SJSA1 (cell line): Measurements from ENCODE around the gene LGALS7. TPM values are rescaled to one million over a fixed set of nuclear protein-coding genes. Genes with fewer than 3 reads are reported as not detected.
"Not testable (repeated sequence)": the region's sequence is repeated elsewhere in the genome, so short reads cannot be mapped to it uniquely, and the experiment has no call there.

Experiments used
- DNase-seq, 2 experiments: peaks; one replicate each; pipeline ENCODE4 v3.0.0-alpha.2; 2015 to 2020; ENCODE audit warnings: low spot score in 2 of 2, low read depth in 1 of 2
- H3K27ac ChIP-seq: fragments of 250-450 bp; sonication (Bioruptor Pico); 2 replicates; pipeline ENCODE4 v1.5.1; 2020; ENCODE audit warnings: mild to moderate bottlenecking, moderate library complexity
- H3K27me3 ChIP-seq: fragments of 250-450 bp; sonication (Bioruptor Pico); replicated peaks from 2 replicates; pipeline ENCODE4 v1.5.1; 2020; ENCODE audit warnings: mild to moderate bottlenecking, moderate library complexity
- H3K36me3 ChIP-seq: fragments of 250-450 bp; sonication (Bioruptor Pico); 2 replicates; pipeline ENCODE4 v1.5.1; 2020; ENCODE audit warnings: mild to moderate bottlenecking
- H3K4me1 ChIP-seq: fragments of 250-450 bp; sonication (Bioruptor Pico); replicated peaks from 2 replicates; pipeline ENCODE4 v1.6.1; 2021; ENCODE audit warnings: mild to moderate bottlenecking
- H3K4me3 ChIP-seq: fragments of 250-450 bp; sonication (Bioruptor Pico); 2 replicates; pipeline ENCODE4 v1.5.1; 2020; ENCODE audit warnings: mild to moderate bottlenecking
- H3K9me3 ChIP-seq: fragments of 250-450 bp; sonication (Bioruptor Pico); replicated peaks from 2 replicates; pipeline ENCODE4 v1.5.1; 2020; ENCODE audit warnings: mild to moderate bottlenecking
- total RNA-seq: library from RNA; depleted of rRNA; stranded (reverse); fragments of >200 nt; shearing (Covaris generic); gene quantifications from 2 replicates; pipeline ENCODE4 v1.2.3, GENCODE V29; 2014

The LGALS7 gene
- total RNA-seq, 1 experiment from 2014 or later = not detected

DNA sequence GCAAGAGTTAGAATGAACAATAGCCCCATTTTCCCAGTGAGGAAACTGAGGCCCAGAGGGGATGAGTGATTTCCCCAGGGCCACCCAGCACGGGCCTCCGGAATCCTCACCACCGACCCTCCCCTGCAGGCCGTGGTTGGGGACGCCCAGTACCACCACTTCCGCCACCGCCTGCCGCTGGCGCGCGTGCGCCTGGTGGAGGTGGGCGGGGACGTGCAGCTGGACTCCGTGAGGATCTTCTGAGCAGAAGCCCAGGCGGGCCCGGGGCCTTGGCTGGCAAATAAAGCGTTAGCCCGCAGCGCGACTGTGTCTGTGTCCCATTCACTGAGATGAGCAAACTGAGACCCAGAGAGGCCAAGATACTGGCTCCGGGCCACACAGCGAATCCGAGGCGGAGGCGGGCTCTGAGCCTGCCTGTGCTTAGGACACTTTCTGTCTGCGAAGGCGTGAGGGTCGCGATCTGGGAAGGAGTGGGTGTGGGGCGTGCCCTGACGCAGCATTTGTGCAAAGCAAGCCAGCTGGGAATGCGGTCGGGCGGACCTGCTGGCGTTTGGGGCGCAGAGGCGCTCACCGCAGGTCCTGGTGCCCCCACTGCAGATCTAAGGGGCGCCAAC, 18.2 kb upstream of the LGALS7 start:
- H3K27me3 ChIP-seq, H3K27ac ChIP-seq, H3K36me3 ChIP-seq, DNase-seq, H3K4me3 ChIP-seq, H3K9me3 ChIP-seq, H3K4me1 ChIP-seq: not testable (repeated sequence)

DNA sequence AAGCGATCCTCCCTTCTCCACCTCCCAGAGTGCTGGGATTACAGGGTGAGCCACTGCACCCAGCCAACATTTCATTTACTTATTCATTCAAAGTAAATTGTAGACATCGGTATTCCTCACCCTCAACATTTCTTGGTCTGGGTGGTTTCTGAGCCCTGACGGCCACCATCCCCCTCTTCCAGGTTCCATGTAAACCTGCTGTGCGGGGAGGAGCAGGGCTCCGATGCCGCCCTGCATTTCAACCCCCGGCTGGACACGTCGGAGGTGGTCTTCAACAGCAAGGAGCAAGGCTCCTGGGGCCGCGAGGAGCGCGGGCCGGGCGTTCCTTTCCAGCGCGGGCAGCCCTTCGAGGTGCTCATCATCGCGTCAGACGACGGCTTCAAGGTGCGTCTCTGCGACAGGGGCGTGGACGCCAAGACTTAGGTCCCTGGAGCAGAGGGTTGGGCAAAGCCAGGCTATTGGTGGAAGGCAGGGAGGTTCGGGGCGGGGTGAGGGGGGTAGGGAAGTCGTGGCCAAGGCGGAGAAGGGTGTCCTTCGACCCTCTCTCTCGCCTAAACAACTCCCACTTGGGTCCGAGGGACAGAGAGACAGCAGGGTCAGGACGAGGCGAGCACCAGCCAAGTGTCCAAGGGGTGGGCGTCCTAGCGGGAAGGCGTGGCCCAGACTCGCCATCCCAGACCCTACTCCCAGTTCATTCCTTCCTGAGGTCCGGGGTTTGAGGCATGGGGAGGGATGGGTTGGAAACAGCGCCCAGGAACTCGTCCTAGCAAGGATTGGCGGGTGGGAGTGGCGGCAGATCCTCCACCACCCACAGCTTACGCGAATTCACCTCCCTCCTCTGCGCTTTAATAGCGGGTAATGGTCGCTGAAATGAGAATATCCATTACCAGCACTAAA, 17.4 kb upstream of the LGALS7 start:
- H3K27ac ChIP-seq, H3K4me1 ChIP-seq, DNase-seq, H3K36me3 ChIP-seq, H3K4me3 ChIP-seq, H3K27me3 ChIP-seq, H3K9me3 ChIP-seq: not testable (repeated sequence)

DNA sequence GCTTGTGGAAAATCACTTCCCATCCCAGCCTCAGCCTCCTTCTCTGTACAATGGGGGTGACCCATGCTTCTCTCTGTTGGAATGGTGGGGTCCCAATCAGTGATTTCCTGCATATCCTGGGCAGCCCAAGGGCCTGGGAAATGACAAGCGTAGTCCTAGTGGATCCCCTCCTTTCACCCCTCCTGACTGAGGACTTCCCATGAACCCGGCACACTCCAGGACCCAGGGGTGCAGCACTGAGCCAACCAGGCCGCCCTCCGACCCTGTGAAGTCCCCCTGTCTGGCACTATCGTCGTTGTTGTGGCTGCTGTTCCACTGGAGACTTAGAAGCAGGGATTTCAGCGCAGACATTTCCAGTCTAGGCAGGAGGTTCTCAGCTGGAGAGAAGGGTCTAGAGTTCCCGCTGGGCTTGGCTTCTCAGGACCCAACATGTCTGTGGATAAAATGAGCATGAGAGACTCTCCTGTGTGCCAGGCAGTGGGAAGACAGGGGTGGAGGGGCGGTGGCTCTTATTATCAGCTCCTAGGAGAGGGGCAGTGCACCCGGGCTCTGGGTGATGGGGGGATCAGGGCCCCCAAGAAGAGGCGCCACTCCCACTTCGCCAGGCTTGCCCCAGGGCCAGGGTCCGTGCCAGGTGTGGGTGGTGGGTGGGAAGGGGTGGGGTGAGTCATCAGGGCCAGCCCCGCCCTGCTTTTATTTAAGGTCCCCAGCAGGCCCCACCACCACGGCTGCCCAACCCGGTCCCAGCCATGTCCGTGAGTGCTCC, 15.3 kb upstream of the LGALS7 start, which contains the start of gene LGALS7B:
Gene LGALS7B (plus strand): TSS at position 723 of the 766 bp plus-strand sequence. CDS start 27 bp downstream, at position 750.
- no peaks in the 10 kb centered on the region for H3K9me3 ChIP-seq

DNA sequence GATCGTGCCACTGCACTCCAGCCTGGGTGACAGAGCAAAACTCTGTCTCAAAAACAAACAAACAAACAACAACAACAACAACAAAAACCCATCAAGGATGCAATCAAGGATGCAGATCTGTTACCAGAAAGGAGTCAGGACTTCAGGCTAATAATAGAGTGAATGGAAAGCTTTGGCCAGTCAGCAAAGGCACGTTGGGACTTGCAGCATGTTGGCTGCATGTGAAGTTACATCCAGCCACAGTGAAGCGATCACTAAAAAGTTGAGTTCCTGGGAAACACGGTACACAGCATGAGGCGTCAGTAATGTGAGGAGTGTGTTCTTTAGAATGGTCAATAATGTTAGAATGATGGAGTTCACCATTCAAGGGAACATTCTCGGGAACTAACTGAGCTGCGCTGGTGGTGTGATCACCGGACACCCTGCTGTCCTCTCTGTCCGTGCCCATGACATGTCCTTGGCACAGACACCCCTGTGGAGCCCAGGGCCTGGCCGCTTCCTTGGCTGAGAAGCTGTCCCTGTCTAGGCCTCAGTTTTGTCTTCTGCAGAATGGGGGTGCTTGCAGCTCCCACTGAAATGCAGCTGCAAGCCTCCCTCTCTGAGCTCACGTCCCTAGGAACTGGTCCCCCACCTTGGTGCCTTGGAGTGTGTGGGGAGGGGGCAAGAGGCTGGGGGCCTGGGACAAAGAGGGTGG, 13.4 kb upstream of the LGALS7 start:
- Histone ChIP-seq H3K4me3 (no peak overlapping the region), H3K9me3 (no peaks in the 10 kb centered on the region), H3K4me1 (no peaks in the 10 kb centered on the region), H3K36me3 (no peaks in the 10 kb centered on the region), H3K27ac (no peak overlapping the region), H3K27me3 (0 out of 2 replicates have a peak, but pooled peaks cover 1% of the 10 kb centered on the region)
- no peak for DNase-seq

More for the DNA sequence above, 15.3 kb upstream of the LGALS7 start, which contains the start of gene LGALS7B:
- Histone ChIP-seq H3K36me3 (no peaks in the 10 kb centered on the region), H3K4me3 (no peak within 1 kb of the TSS), H3K4me1 (peaks cover 8% of the 10 kb centered on the region), H3K27ac (no peak within 1 kb of the TSS), H3K27me3 (no peaks in the 10 kb centered on the region)
- DNase-seq = no peak

DNA sequence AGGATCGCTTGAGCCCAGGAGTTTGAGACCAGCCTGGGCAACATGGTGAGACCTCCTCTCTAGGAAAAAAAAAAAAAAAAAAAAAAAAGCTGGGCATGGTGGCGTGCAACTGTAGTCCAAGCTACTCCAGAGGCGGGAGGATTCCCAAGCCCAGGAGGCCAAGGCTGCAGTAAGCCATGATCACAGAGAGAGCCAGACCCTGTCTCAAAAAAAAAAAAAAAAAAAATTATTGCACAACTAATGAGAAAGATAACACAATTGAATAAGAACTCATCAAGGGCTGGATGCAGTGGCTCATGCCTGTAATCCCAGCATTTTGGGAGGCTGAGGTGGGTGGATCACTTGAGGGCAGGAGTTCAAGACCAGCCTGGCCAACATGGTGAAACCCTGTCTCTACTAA, 12.7 kb upstream of the LGALS7 start:
- not testable (repeated sequence) for DNase-seq, H3K36me3 ChIP-seq, H3K4me1 ChIP-seq, H3K4me3 ChIP-seq, H3K27me3 ChIP-seq, H3K9me3 ChIP-seq, H3K27ac ChIP-seq

DNA sequence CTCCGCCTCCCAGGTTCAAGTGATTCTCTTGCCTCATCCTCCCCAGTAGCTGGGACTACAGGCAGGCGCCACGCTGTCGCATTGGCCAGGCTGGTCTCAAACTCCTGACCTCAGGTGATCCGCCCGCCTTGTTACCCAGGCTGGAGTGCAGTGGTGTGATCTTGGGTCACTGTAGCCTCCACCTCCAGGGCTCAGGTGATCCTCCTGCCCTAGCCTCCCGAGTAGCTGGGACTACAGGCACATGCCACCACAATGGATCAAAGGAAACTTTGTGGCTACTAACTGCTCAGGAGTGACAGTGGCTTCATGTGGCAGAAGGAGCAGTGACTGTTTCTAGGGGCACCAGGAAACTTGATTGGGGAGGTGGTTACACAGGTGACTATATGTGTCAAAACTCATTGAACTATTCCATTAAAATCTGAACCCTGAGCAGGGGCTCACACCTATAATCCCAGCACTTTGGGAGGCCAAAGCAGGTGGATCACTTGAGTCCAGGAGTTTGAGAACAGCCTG, 11.9 kb upstream of the LGALS7 start:
- Histone ChIP-seq H3K4me3 (no peak overlapping the region), H3K36me3 (no peaks in the 10 kb centered on the region), H3K9me3 (no peaks in the 10 kb centered on the region), H3K27ac (no peak overlapping the region), H3K27me3 (peaks cover 10% of the 10 kb centered on the region; the same call in 1 of the 2 replicates), H3K4me1 (no peaks in the 10 kb centered on the region)
- DNase-seq = no peak

DNA sequence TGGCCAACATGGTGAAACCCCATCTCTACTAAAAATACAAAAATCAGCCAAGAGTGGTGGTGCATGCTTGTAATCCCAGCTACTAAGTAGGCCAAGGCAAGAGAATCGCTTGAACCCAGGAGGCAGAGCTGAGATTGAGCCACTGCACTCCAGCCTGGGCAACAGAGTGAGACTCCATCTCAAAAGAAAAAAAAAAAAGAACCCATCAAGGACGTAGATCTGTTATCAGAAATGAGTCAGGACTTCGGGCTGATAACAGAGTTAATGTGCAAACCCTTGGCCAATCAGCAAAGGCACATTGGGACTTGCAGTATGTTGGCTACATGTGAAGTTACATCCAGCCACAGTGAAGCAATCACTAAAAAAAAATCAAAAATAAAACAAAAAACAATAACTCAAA, 10.9 kb upstream of the LGALS7 start:
- H3K4me1 ChIP-seq = no peaks in the 10 kb centered on the region
- no peak overlapping the region for H3K27ac ChIP-seq
- H3K4me3 ChIP-seq = no peak overlapping the region
- DNase-seq = no peak
- no peaks in the 10 kb centered on the region for H3K9me3 ChIP-seq
- no peaks in the 10 kb centered on the region for H3K36me3 ChIP-seq
- H3K27me3 ChIP-seq = peaks cover 10% of the 10 kb centered on the region; the same call in 1 of the 2 replicates

DNA sequence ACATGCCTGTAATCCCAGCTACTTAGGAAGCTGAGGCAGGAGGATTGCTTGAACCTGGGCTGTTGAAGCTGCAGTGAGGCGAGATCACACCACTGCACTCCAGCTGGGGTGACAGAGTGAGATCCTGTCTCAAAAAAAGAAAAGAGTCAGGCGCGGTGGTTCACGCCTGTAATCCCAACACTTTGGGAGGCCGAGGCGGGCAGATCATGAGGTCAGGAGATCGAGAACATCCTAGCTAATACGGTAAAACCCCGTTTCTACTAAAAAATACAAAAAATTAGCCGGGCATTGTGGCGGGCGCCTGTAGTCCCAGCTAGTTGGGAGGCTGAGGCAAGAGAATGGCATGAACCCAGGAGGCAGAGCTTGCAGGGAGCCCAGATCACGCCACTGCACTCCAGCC, 8.9 kb upstream of the LGALS7 start:
- not testable (repeated sequence) for H3K4me3 ChIP-seq

DNA sequence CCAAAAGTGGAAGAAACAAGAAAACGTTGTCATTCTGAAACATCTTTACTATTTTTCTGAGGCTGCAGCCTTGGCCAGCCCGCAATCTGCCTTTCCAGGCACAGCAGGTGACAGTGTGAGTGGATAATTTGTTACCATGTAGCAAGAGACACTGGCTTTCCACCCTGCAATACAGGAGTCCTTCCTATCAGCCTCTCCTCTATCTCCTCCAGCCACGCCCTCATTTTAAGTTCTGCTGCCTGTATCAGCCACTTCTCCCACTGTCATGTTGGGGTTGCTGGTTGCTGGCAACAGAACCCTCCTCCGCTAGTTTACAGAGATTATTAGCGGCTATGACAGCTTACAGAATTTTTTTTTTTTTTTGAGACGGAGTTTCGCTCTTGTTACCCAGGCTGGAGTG, 7.7 kb upstream of the LGALS7 start:
- Histone ChIP-seq H3K9me3 (no peaks in the 10 kb centered on the region), H3K27ac (no peak overlapping the region), H3K27me3 (peaks cover 10% of the 10 kb centered on the region; the same call in 1 of the 2 replicates), H3K4me1 (no peaks in the 10 kb centered on the region), H3K4me3 (no peak overlapping the region), H3K36me3 (no peaks in the 10 kb centered on the region)
- no peak for DNase-seq

More for the DNA sequence above, 8.9 kb upstream of the LGALS7 start:
- not testable (repeated sequence) for H3K27ac ChIP-seq, H3K4me1 ChIP-seq, H3K36me3 ChIP-seq, H3K9me3 ChIP-seq, H3K27me3 ChIP-seq, DNase-seq

DNA sequence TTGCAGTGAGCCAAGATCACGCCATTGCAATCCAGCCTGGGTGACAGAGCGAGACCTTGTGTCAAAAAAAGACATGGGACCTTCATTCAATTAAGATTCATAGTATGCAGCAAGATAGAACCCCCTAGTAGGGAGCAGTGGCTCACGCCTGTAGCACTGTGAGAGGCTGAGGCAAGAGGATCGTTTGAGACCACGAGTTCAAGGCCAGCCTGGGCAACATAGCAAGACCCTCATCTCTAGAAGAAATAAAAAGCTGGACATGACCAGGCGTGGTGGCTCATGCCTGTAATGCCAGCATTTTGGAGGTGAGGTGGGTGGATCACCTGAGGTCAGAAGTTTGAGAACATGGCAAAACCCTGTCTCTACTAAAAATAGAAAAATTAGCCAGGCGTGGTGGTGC, 7.1 kb upstream of the LGALS7 start:
- Histone ChIP-seq H3K27ac (no peak overlapping the region), H3K9me3 (no peaks in the 10 kb centered on the region), H3K4me1 (no peaks in the 10 kb centered on the region), H3K4me3 (no peak overlapping the region), H3K27me3 (peaks cover 10% of the 10 kb centered on the region; the same call in 1 of the 2 replicates), H3K36me3 (no peaks in the 10 kb centered on the region)
- DNase-seq = no peak

DNA sequence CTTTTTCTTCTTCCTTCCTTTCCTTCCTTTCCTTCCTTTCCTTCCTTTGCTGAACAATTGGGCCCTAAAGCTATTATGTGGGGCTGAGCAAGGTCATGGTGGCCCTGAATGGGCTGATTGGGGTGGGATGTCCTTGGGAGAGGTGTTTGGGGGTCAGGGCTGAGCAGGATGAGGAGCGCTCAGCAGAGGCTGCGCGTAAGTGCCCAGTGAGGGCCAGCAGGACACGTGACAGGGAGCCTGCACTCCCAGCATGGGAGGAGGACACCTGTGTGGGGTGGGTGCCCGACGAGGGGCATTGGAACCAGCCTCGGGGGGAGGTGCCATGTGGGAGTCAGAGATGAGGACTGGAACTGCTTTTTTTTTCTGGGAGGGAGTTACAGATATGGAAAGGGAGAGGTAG, 5.4 kb upstream of the LGALS7 start:
- DNase-seq = no peak
- H3K27me3 ChIP-seq = peaks cover 10% of the 10 kb centered on the region; the same call in 1 of the 2 replicates
- no peaks in the 10 kb centered on the region for H3K36me3 ChIP-seq
- H3K4me1 ChIP-seq = no peaks in the 10 kb centered on the region
- H3K27ac ChIP-seq = no peak overlapping the region
- H3K4me3 ChIP-seq = no peak overlapping the region
- no peaks in the 10 kb centered on the region for H3K9me3 ChIP-seq

DNA sequence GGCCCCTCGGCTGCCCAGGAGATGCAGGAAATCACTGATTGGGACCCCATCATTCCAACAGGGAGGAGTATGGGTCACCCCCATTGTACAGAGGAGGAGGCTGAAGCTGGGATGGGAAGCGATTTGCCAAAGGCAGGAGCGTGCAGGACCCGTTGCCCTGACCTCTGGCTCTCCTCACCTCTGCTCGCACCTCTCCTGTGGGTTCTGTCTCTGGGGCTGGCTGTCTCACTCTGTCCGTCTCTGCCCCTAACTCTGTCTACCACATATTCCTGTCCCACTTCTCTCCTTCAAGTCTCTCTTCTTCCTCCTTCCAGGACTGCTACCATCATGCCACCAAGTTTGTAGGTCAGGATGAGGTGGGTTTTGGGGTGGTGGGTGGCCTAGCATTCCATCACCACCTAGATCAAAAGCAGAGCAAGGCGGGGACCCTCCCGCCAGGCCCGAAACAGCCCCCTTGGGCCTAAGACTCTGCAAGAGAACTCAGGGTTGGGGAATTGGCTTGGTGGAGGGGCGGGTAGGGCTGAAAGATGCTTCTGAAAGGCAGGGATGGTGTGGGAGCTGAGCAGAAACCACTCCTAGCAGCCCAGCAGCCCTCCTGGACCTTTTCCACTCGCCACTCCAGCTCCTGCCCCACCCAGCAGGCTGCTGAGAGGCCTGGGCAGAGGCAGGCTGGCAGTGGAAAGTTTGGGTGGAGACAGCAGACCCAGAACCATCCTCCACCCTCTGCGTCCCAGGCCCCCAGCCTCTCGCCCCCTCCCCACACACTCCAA, 1.0 kb upstream of the LGALS7 start:
- DNase-seq = no peak
- no peaks in the 10 kb centered on the region for H3K36me3 ChIP-seq
- no peak overlapping the region for H3K4me3 ChIP-seq

More for the DNA sequence above, 1.0 kb upstream of the LGALS7 start:
- peaks cover 6% of the 10 kb centered on the region; the same call in 1 of the 2 replicates for H3K4me1 ChIP-seq
- H3K27ac ChIP-seq = no peak overlapping the region
- H3K27me3 ChIP-seq = no peaks in the 10 kb centered on the region
- H3K9me3 ChIP-seq = no peaks in the 10 kb centered on the region
